GM19351 (cell line): ENCODE measurements around the gene CARS2.
"Not testable (repeated sequence)": the region's sequence is repeated elsewhere in the genome, so short reads cannot be mapped to it uniquely, and the experiment has no call there.

Experiments used
- ATAC-seq: cut with Tn5 transposase; IDR thresholded peaks from one replicate; pipeline ENCODE4 v1.9.1; 2021; ENCODE audit warnings: mild to moderate bottlenecking, moderate library complexity; ENCODE audit not compliant: unreplicated experiment

Gene CARS2, protein sequence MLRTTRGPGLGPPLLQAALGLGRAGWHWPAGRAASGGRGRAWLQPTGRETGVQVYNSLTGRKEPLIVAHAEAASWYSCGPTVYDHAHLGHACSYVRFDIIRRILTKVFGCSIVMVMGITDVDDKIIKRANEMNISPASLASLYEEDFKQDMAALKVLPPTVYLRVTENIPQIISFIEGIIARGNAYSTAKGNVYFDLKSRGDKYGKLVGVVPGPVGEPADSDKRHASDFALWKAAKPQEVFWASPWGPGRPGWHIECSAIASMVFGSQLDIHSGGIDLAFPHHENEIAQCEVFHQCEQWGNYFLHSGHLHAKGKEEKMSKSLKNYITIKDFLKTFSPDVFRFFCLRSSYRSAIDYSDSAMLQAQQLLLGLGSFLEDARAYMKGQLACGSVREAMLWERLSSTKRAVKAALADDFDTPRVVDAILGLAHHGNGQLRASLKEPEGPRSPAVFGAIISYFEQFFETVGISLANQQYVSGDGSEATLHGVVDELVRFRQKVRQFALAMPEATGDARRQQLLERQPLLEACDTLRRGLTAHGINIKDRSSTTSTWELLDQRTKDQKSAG

DNA sequence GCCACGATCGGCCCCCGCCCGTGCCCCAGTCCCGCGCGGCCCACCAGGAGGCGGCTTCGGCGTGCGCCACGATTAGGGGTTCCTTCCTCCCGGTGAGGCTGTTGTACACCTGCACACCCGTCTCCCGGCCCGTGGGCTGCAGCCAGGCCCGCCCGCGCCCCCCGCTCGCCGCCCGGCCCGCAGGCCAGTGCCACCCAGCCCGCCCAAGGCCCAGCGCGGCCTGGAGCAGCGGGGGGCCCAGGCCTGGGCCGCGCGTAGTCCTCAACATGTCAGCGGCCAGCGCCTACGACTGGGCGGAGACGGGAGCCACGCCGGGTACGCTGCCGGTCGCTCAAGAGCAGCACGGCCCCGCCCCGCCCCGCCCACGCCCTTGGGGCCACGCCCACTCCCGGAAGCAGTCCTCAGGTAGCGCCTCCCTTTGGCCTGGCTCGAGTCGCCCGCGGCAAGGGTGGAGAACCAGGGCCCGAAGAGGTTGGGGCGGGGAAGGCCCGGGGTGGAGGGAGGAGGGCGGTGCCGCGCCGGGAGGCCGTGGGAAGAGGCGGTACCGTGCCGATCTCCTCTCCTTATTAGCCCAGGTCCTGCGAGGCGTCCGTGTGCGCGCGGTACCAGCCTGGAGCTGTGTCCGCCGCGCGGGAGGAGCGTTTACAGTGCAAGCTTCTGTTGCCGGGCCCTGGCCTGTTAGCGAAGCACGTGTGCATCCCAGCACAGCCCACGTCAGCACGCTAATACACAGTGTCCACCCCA is at the start of gene CARS2:
Gene CARS2, minus strand, starts transcription at position 291 of the 744 bp plus-strand sequence. Its CDS starts 23 bp downstream, at position 268.
- ATAC-seq, result peak; percentile 89

DNA sequence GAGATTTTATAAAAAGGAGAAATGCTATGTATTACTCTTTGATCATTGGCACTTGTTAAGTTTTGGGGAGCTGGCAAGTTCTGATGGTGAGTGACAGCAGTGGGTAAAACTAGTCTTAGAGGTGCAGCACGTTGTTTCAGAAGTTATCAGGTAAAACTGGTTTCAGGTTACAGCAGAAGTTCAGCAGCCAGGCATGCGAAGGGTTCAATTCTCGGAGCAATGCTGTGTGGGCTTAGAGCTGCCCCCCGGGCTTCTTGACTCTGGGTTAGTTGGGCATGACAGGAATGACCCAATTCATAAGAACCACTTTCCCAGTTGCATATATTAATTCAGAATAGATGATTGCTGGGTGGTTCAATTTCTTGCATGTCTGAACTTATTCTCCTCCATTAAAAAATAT is 42.4 kb upstream of the CARS2 start:
- ATAC-seq, result no peak

DNA sequence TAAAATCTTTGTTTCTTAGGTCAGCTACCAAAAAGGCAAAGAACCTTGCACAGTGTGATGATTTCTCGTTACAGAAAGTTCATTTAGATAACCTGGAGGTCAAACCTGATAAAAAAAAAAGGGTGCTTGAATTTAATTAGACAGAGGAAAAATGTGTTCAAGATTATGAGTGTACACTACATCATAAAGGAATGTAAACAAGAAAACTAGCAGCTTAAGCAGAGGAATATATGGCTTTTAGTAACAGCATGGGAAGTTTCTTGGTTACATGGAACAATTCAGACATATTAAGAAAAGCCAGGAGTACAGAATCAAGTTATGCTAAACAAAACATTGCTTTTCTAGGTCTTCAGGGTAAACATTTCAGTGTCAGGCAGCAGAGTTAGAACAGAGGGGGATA is 40.5 kb upstream of the CARS2 start:
- no peak for ATAC-seq

DNA sequence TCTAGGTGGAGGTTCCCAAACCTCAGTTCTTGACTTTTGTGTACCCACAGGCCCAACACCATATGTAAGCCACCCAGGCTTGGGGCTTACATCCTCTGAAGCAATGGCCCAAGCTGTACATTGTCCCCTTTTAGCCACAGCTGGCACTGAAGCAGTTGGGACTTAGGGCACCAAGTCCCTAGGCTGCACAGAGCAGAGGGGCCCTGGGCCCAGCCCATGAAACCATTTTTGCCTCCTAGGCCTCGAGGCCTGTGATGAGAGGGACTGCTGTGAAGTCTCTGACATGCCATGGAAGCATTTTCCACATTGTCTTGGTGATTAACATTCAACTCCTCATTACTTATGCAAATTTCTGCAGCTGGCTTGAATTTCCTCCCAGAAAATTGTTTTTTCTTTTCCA is 37.8 kb upstream of the CARS2 start:
- ATAC-seq, result no peak

DNA sequence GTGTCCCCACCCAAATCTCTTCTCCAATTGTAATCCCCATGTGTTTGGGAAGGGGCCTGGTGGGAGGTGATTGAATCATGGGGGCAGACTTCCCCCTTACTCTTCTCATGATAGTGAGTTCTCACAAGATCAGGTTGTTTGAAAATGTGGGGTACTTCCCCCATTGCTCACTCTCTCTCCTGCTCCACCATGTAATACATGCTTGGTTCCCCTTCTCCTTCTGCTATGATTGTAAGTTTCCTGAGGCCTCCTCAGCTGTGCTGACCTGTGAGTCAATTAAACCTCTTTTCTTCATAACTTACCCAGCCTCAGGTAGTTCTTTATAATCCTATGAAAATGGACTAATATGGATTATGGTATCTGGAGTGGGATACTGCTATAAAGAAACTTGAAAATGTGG is 31.6 kb upstream of the CARS2 start:
- no peak for ATAC-seq

DNA sequence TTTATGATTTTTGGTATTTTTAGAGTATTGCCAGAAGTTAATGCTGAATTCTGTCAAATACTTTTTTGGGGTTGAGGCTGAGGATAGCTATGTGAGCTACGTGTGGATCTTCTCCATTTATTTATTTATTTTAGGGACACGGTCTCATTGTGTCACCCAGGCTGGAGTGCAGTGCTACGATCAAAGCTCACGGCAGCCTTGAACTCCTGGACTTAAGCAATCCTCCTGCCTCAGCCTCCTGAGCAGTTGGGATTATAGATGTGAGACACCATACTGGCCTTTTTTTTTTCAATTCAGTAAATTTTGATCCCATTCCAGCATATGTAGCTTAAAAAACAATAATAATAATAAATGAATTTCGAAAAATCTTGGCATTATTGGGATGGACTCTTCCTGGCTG is 28.6 kb upstream of the CARS2 start:
- ATAC-seq, result no peak

DNA sequence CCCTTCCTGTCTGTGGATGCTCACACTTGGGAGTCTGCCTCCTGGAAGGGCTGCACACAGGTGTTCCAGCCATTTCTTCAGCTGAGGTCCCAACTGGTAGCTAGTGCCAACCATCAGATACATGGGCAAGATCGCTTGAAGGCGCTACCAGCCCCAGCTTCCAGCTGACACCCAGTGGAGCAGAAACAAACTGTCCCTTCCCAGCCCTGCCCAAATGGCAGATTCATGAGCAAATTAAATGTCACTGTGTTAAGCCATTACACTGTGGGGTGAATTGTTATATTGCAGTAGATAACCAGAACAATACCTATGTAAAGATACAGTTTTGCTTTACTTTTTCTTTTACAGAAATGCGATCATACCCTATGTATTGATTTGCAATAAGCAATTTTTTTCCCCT is 25.2 kb upstream of the CARS2 start:
- no peak for ATAC-seq

DNA sequence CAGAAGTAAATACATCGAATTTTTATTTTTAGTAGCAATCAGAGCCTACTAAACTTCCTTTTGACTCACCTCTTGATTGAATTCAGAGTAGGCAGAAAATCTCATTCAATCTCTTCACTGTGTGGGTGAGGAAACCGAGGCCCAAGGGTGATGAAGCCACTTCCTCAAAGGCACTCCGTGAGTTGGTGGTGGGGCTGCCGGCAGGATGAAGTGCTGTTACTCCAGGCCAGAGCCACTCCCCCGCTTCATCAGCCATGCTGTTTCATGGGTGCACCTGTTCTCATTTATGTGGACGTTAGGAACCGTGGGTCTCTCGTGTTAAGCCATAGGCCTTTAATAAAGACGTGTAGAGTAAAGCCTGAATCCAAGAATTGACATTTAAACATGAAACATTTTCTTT is 20.8 kb upstream of the CARS2 start:
- peak; percentile 78 for ATAC-seq

DNA sequence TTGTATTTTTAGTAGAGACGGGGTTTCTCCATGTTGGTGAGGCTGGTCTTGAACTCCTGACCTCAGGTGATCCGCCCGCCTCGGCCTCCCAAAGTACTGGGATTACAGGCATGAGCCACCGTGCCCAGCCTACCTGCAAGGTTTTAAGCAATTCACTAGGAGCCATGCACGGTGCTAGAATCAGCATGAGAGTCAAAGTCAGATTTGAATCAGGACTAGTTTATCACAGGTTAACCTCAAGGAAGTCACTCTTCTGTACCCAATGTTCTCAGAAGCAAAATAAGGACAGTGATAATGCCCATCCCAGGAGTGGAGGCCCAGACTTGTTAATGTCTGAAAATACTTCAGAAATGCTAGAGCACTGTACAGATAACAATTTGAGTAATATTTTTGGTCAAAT is 20.2 kb upstream of the CARS2 start:
- ATAC-seq, result not testable (repeated sequence)

DNA sequence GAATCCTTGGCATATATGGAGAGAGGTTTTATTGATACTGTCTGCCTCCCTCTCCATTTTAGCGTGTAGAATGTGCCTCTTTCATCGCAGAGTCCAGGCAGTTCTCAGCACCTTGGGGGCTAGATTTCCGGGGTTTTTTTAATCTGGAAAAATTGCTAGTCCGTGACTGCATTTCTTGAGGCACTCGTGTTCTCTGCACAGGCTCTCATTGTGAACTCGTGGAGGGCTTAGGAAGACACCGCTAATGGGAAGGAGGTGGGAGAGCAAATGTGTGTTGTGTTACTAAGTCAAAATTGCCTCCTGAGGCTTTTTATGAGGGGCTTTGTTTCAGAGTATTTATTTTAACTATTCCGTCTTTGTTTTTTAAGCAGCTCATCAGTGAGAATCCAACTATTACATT is 17.7 kb upstream of the CARS2 start:
- ATAC-seq, result no peak

DNA sequence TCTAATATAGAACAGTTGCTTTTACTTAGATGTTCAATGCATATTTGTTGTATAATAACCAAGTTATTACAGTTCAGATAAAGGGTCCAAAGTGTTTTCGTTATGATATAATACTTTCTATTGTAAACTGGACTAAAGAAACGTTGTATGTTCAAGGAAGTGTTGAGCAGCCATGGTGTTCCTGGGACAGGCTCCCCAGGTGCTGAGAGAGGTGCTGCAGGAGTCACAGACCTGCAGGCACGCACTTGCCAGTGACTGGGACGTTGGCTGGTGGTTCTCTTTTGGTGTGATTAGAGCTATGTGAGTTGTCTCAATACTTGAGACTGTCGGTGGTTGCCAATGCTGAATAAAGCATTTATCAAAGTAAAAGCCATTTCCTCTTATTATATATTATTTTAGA is 17.1 kb upstream of the CARS2 start:
- ATAC-seq, result no peak

DNA sequence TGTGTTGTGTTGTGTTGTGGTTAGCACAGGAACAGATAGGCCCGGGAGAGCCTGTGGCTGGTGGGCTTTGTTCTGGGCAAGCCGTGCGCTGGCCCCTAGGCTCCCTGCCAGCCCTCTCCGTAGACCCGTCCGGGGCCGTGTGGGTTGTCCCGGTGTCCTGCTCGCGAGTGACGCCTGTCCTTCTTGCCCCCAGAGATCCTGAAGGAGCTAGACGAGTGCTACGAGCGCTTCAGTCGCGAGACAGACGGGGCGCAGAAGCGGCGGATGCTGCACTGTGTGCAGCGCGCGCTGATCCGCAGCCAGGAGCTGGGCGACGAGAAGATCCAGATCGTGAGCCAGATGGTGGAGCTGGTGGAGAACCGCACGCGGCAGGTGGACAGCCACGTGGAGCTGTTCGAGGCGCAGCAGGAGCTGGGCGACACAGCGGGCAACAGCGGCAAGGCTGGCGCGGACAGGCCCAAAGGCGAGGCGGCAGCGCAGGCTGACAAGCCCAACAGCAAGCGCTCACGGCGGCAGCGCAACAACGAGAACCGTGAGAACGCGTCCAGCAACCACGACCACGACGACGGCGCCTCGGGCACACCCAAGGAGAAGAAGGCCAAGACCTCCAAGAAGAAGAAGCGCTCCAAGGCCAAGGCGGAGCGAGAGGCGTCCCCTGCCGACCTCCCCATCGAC is 13.3 kb upstream of the CARS2 start:
- no peak for ATAC-seq

DNA sequence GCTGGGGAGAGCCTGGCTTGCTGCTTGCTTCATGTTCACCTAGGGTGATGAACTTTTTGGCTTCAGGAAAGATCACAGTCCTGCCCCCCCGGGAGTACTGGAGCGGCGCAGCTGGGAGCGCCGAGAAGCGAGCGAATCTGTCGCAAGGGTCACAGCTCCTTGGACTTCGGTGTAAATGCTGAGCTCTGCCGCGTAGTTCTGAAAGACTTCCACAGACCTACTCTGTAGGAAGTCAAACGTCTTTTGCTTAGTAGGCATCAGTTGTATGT is 10.3 kb upstream of the CARS2 start:
- ATAC-seq, result no peak

DNA sequence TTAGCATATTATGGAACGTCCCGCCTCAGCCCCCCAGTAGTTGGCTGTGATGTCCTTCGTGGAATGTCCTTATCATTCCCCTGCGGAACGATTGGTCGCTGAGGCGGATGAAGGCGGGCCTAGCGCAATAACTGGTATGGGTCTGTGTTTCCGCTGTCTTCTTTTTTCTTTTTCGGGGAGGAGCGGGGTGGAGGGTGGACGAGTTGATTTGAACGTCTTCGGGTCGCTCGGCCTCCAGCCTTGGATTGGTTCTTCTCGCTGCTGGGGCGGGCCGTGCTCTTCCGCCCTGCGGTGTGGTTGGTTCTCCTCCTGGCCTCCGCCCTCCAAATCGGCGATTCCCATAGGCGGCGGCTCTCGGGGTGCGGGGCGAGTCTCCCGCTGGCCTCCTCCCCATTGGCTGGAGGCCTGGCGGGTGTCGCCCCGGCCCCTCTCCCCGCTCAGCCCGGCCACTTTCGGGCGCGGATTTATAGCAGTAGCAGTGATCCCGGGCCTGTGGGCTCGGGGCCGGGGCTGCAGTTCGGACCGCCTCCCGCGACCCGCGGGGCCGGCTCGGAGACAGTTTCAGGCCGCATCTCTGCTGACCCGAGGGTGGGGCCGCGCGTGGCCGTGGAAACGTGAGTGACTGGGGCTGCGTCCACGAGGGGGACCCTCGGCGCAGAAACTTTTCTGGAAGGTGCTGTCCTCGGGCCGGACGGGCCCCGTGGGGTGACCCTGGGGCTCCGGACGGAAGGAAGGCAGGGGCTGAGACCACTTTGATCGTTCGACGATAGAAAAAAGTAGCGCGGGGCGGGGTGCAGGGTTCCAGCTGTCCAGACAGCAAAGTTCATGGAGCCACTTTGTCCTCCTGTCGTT is 9.7 kb upstream of the CARS2 start:
- peak; percentile 49 for ATAC-seq

DNA sequence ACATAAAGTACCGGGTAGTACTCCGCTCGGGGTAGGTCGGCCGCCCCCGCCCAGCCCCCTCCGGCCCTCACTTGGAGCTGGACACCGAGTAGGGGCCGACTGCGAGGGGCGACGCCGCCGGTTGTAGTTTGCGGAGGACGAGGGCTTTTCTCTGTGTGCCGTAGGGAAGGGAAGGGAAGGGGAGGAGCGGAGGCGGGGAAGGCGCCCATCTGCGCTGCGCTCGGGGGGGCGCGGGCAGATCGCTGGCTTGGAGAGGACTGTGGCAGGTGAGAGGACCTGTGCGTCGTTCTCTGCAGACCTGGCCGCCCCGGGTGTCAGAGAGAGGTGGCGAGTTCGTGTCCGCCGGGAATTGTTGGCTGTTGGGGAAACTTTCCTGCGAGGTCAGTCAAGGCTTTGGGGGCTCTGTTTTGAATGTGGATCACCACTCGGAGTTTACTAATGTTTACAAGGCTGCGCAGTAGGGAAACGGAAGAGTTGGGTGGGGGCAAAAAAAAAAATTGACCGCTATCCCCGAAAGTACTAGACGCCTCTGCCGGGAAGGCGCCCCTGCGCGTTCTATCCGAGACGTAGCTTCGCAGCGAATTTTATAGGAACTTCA is 9.0 kb upstream of the CARS2 start:
- no peak for ATAC-seq

DNA sequence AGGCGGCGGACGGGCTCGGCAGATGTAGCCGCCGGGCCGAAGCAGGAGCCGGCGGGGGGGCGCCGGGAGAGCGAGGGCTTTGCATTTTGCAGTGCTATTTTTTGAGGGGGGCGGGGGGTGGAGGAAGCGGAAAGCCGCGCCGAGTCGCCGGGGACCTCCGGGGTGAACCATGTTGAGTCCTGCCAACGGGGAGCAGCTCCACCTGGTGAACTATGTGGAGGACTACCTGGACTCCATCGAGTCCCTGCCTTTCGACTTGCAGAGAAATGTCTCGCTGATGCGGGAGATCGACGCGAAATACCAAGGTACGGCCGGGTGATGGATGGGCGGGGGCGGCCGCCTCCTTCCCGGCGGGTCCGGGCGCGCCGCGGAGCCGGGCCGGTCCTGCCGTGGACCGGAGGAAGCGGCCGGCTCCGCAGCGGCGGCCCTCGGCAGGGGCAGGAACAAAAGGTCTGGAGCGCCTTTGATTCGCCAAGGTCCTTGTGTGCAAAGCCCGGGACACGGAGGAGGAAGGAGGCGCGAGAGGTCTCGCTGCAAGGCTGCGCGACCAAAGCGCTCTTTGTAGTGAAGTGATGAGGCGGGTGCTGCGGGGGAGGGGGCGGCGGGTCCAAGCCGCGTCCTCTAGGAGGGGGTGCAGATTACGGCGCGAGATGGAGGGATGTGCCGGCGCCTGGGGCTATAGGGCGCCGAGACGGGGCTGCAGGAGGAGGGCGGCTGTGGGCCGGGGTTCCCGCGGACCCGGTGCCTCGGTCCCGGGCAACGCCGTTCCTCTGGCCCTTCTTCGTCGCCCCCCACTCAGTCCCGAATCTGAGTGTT is 8.3 kb upstream of the CARS2 start:
- ATAC-seq, result no peak

DNA sequence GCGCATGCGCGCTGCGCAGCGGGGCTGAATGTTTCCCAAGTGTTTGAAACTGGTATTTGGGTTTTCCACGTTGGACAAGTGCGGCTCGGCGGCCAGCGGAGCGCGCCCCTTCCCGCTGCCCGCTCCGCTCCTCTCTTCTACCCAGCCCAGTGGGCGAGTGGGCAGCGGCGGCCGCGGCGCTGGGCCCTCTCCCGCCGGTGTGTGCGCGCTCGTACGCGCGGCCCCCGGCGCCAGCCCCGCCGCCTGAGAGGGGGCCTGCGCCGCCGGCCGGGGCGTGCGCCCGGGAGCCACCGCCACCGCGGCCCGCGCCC is 7.7 kb upstream of the CARS2 start, which contains the start of gene ING1:
Gene ING1, plus strand, starts transcription at position 59 of the 311 bp plus-strand sequence. CDS start 450 bp downstream, outside the sequence.
- ATAC-seq, result no peak

DNA sequence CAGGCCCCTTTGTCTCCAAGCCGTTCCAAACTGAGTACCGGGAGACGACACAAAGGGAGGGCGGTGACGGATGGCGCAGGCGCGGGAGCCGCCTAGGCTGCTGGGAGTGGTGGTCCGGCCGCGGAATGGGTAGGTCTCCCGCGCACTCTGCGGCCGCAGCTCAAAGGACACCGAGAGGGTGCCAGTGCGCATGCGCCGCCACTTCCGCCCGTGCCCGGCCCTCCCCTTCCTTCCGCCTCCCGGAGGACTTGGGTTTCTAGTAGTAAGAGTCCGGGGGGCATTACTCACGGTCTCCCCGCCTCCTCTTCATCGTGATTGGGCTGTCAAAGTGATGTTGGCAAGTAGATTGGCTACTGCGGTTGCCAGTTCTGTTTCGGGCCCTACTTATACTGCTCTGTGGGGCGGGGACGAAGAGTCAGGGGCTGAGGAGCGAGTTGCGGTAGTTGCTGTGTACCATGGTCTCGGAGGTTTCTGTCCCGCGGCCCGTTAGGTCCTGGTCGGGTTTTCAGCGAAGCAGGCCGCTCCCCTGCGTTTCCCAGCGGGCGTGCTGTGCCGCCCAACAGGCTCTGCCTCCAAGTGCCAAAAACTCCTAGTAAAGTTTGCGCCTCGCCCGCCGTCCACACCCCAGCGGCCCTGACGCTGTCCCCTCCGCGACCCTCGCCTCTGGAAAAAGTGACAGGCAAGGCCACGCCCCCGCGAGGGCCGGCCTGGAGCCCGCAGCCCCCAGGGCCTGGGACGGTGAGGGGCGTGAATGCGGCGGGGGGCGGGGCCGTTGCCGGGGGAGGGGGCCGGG is 7.1 kb upstream of the CARS2 start:
- ATAC-seq, result peak; percentile 47
